ENCODE results near the gene OR9A2. TPM values are rescaled to one million over a fixed set of nuclear protein-coding genes. Genes with fewer than 3 reads are reported as not detected.

The OR9A2 gene
- total and polyA plus RNA-seq, 4 donors = 0.48 TPM; not detected in 3

DNA sequence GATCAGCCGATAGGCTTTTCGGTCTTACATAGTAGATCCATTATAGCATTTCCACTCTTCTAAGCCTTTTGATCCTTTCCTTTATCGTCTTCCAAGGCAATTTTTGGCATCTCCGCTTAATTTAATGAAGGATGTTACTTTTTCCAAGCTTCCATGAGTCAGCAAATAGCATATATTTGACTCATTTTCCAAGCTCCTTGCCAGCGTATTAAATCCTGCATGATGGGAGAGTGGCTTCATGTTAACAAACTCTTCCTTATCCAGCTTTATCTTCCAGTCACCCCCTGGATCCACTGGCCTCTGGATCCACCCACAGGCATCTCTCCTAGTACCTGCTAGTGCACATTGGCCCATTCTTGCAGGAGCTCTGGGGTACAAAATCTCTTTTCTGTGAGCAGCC is 13.0 kb downstream of the OR9A2 start:
- DNase-seq (no peak), ATAC-seq (ENCODE audit: low FRiP score) (no peak)
- H3K36me3 ChIP-seq (ENCODE audit: control insufficient read depth in 1 of 2, insufficient read depth in 2 of 2, low read length in 1 of 2) = no peaks in the 10 kb centered on the region
- no peak overlapping the region for H3K4me3 ChIP-seq (ENCODE audit: low read length in 2 of 2)
- no peaks in the 10 kb centered on the region for H3K9me3 ChIP-seq (ENCODE audit: control insufficient read depth, low read length)
- intact Hi-C loops (cut with DNase I) = no loop called here
- WGBS, 2 donors = 33 to 34% methylated on average over 5 of the region's 5 CpGs
- H3K27me3 ChIP-seq (ENCODE audit: control insufficient read depth in 1 of 2, insufficient read depth in 2 of 2, low read length in 1 of 2) = no peaks in the 10 kb centered on the region
- H3K4me1 ChIP-seq (ENCODE audit: control insufficient read depth in 1 of 2, insufficient read depth in 2 of 2, low read length in 2 of 2) = peaks cover 0 to 4% of the 10 kb centered on the region in 2 donors
- no peak overlapping the region for H3K27ac ChIP-seq (ENCODE audit: low read depth in 1 of 2, low read length in 2 of 2)

GRCh38 chr7:143013473-143013872 is 13.5 kb downstream of the OR9A2 start:
- intact Hi-C loops (cut with DNase I) = no loop called here
- 88 to 90% methylated on average over 1 of the region's 1 CpG for WGBS, 2 donors
- Histone ChIP-seq H3K27me3 (ENCODE audit: control insufficient read depth in 1 of 2, insufficient read depth in 2 of 2, low read length in 1 of 2) (no peaks in the 10 kb centered on the region), H3K36me3 (ENCODE audit: control insufficient read depth in 1 of 2, insufficient read depth in 2 of 2, low read length in 1 of 2) (no peaks in the 10 kb centered on the region), H3K4me1 (ENCODE audit: control insufficient read depth in 1 of 2, insufficient read depth in 2 of 2, low read length in 2 of 2) (peaks cover 0 to 4% of the 10 kb centered on the region in 2 donors), H3K4me3 (ENCODE audit: low read length in 2 of 2) (no peak overlapping the region), H3K9me3 (ENCODE audit: control insufficient read depth, low read length) (no peaks in the 10 kb centered on the region), H3K27ac (ENCODE audit: low read depth in 1 of 2, low read length in 2 of 2) (no peak overlapping the region)
- no peak for DNase-seq
- ATAC-seq (ENCODE audit: low FRiP score) = no peak

DNA sequence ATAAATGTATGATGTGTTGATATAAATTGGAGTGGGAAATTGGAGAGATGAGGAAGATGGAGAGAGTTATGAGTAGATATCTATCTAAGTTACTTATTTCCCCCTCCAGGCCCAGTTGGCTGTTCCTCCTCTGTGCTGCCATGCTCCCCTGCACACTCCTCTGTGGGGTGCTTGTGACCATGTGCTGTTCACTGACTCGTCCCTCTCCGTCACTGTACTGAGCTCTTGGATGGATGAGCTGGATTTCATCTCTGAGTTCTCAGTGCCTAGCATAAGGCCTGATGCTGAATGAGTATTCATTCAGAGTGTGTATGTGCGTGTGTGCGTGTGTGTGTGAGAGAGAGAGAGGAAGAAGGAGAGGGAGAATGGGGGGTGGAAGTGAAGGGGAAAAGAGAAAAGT is 14.5 kb downstream of the OR9A2 start:
- Histone ChIP-seq H3K27me3 (ENCODE audit: control insufficient read depth in 1 of 2, insufficient read depth in 2 of 2, low read length in 1 of 2) (no peaks in the 10 kb centered on the region), H3K9me3 (ENCODE audit: control insufficient read depth, low read length) (no peaks in the 10 kb centered on the region), H3K4me1 (ENCODE audit: control insufficient read depth in 1 of 2, insufficient read depth in 2 of 2, low read length in 2 of 2) (peaks cover 0 to 4% of the 10 kb centered on the region in 2 donors), H3K27ac (ENCODE audit: low read depth in 1 of 2, low read length in 2 of 2) (no peak overlapping the region), H3K4me3 (ENCODE audit: low read length in 2 of 2) (no peak overlapping the region), H3K36me3 (ENCODE audit: control insufficient read depth in 1 of 2, insufficient read depth in 2 of 2, low read length in 1 of 2) (no peaks in the 10 kb centered on the region)
- intact Hi-C loops (cut with DNase I) = no loop called here
- 95 to 96% methylated on average over 4 of the region's 4 CpGs for WGBS, 2 donors
- ATAC-seq (ENCODE audit: low FRiP score) (no peak), DNase-seq (no peak)

DNA sequence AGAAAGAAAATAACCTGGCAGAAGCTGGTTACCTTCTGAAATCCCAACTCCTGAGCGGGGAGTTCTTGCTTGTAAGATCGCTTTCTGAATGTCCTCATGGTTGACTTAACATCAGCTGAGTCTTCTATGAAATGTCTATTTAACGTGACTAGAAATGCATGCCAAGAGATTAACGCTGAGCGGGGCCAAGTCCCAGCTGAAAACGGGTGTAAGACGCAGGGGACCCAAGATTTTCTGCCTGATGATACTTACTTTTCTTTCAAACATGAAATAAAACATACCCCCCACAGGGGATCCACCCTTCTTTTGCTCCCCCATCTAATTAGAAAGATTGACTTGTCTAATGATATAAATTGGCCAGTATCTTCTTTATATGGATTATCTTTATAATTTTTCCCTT is 14.9 kb downstream of the OR9A2 start:
- Histone ChIP-seq H3K4me3 (ENCODE audit: low read length in 2 of 2) (no peak overlapping the region), H3K4me1 (ENCODE audit: control insufficient read depth in 1 of 2, insufficient read depth in 2 of 2, low read length in 2 of 2) (peaks cover 0 to 4% of the 10 kb centered on the region in 2 donors), H3K9me3 (ENCODE audit: control insufficient read depth, low read length) (no peaks in the 10 kb centered on the region), H3K36me3 (ENCODE audit: control insufficient read depth in 1 of 2, insufficient read depth in 2 of 2, low read length in 1 of 2) (no peaks in the 10 kb centered on the region), H3K27ac (ENCODE audit: low read depth in 1 of 2, low read length in 2 of 2) (no peak overlapping the region), H3K27me3 (ENCODE audit: control insufficient read depth in 1 of 2, insufficient read depth in 2 of 2, low read length in 1 of 2) (no peaks in the 10 kb centered on the region)
- DNase-seq (no peak), ATAC-seq (ENCODE audit: low FRiP score) (no peak)
- 86 to 88% methylated on average over 7 of the region's 7 CpGs for WGBS, 2 donors
- intact Hi-C loops (cut with DNase I) = no loop called here

GRCh38 chr7:143008007-143008901 is 18.7 kb downstream of the OR9A2 start:
- no peak overlapping the region for H3K4me3 ChIP-seq (ENCODE audit: low read length in 2 of 2)
- H3K9me3 ChIP-seq (ENCODE audit: control insufficient read depth, low read length) = no peaks in the 10 kb centered on the region
- WGBS, 2 donors = 43% methylated on average over 24 of the region's 24 CpGs
- H3K36me3 ChIP-seq (ENCODE audit: control insufficient read depth in 1 of 2, insufficient read depth in 2 of 2, low read length in 1 of 2) = no peaks in the 10 kb centered on the region
- H3K4me1 ChIP-seq (ENCODE audit: control insufficient read depth in 1 of 2, insufficient read depth in 2 of 2, low read length in 2 of 2) = no peaks in the 10 kb centered on the region
- intact Hi-C loops (cut with DNase I) = loop anchor here (1.0 to 2.0 kb wide), 2 partner anchors 205 to 207 kb away; no protein-coding TSS in a partner anchor
- ATAC-seq (ENCODE audit: low FRiP score) (peak; percentile 94), DNase-seq (peak; percentile 83 to 93)
- no peaks in the 10 kb centered on the region for H3K27me3 ChIP-seq (ENCODE audit: control insufficient read depth in 1 of 2, insufficient read depth in 2 of 2, low read length in 1 of 2)
- no peak overlapping the region for H3K27ac ChIP-seq (ENCODE audit: low read depth in 1 of 2, low read length in 2 of 2)

DNA sequence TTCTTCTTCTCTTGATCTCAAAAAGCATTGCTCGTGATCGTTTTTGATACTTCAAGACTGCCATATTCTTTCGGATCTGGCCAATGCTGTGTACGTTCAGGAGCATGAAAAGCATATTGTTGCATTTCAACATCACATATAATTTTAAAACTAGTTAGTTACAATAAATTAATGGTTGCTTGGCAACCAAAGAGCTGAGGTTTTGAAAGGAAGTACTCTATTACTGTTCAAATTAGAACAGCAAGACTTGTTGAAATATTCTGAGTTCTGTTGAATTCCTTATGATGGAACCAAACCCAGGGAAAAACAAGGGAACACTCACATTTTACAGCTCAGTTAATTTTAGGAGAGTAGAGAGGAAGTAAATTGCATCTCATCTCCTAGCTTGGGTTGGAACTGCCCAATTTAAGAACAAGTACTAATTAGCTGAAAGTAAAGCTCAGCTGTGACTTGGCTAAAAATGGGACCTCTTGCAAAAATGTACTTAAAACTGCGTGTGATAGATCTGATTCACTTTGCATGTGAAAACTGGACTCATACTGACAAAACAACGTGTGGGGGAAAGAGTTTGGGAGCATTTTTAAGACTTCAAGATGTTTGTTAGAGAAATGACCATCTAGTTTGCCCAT is 21.2 kb downstream of the OR9A2 start:
- Histone ChIP-seq H3K27ac (ENCODE audit: low read depth in 1 of 2, low read length in 2 of 2) (no peak overlapping the region), H3K4me1 (ENCODE audit: control insufficient read depth in 1 of 2, insufficient read depth in 2 of 2, low read length in 2 of 2) (no peaks in the 10 kb centered on the region), H3K36me3 (ENCODE audit: control insufficient read depth in 1 of 2, insufficient read depth in 2 of 2, low read length in 1 of 2) (no peaks in the 10 kb centered on the region), H3K4me3 (ENCODE audit: low read length in 2 of 2) (no peak overlapping the region), H3K27me3 (ENCODE audit: control insufficient read depth in 1 of 2, insufficient read depth in 2 of 2, low read length in 1 of 2) (no peaks in the 10 kb centered on the region), H3K9me3 (ENCODE audit: control insufficient read depth, low read length) (no peaks in the 10 kb centered on the region)
- WGBS, 2 donors = 70 to 74% methylated on average over 6 of the region's 6 CpGs
- DNase-seq (no peak), ATAC-seq (ENCODE audit: low FRiP score) (no peak)
- intact Hi-C loops (cut with DNase I) = no loop called here

GRCh38 chr7:143003393-143004051 is 23.4 kb downstream of the OR9A2 start:
- H3K9me3 ChIP-seq (ENCODE audit: control insufficient read depth, low read length) = no peaks in the 10 kb centered on the region
- H3K27ac ChIP-seq (ENCODE audit: low read depth in 1 of 2, low read length in 2 of 2) = no peak overlapping the region
- H3K36me3 ChIP-seq (ENCODE audit: control insufficient read depth in 1 of 2, insufficient read depth in 2 of 2, low read length in 1 of 2) = no peaks in the 10 kb centered on the region
- H3K4me1 ChIP-seq (ENCODE audit: control insufficient read depth in 1 of 2, insufficient read depth in 2 of 2, low read length in 2 of 2) = no peaks in the 10 kb centered on the region
- no peak overlapping the region for H3K4me3 ChIP-seq (ENCODE audit: low read length in 2 of 2)
- no peaks in the 10 kb centered on the region for H3K27me3 ChIP-seq (ENCODE audit: control insufficient read depth in 1 of 2, insufficient read depth in 2 of 2, low read length in 1 of 2)
- intact Hi-C loops (cut with DNase I) = loop anchor here (2.0 to 5.0 kb wide), 2 partner anchors 149 to 151 kb away; partner anchors contain the start of gene EPHB6 (in 1 of the 2)
- 32% methylated on average over 6 of the region's 6 CpGs for WGBS, 2 donors
- ATAC-seq (ENCODE audit: low FRiP score) = peak; percentile 66
- DNase-seq = no peak

DNA sequence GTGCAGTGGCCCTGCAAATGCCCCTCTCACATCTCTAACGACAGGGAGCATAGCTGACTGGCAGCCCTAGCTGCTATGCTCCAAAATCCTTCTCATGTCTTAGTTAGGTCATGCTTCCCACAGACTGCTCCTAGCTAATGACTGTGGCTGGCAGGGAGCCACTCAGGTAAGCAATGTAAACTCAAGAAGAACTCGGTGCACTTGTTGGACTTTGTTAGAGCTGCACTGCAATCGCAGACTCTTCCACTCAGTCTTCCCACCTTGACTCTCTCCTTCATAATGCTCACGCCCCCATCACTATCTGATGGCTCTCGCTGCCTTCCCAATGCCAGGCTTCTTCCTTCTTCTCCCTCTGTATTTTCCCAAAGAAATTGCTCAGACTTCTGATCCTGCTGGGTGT is 24.0 kb downstream of the OR9A2 start:
- 84 to 85% methylated on average over 5 of the region's 5 CpGs for WGBS, 2 donors
- no peaks in the 10 kb centered on the region for H3K9me3 ChIP-seq (ENCODE audit: control insufficient read depth, low read length)
- no peaks in the 10 kb centered on the region for H3K4me1 ChIP-seq (ENCODE audit: control insufficient read depth in 1 of 2, insufficient read depth in 2 of 2, low read length in 2 of 2)
- no peak overlapping the region for H3K4me3 ChIP-seq (ENCODE audit: low read length in 2 of 2)
- no peak for ATAC-seq (ENCODE audit: low FRiP score)
- no peaks in the 10 kb centered on the region for H3K27me3 ChIP-seq (ENCODE audit: control insufficient read depth in 1 of 2, insufficient read depth in 2 of 2, low read length in 1 of 2)
- no peak for DNase-seq
- intact Hi-C loops (cut with DNase I) = loop anchor here (2.0 to 5.0 kb wide), 2 partner anchors 148 to 151 kb away; partner anchors contain the start of gene EPHB6 (in 1 of the 2)
- H3K36me3 ChIP-seq (ENCODE audit: control insufficient read depth in 1 of 2, insufficient read depth in 2 of 2, low read length in 1 of 2) = no peaks in the 10 kb centered on the region
- H3K27ac ChIP-seq (ENCODE audit: low read depth in 1 of 2, low read length in 2 of 2) = no peak overlapping the region

Data from aorta (tissue), 5 donors.